SK-N-SH (cell line): ENCODE measurements around the gene ITGBL1.

ENCODE experiments used
- CTCF ChIP-seq: fragments of 200-600 bp; sonication (generic); IDR thresholded peaks from 2 replicates; pipeline ENCODE4 v1.6.1; 2017; ENCODE audit warnings: antibody characterized with exemption, mild to moderate bottlenecking, moderate library complexity
- EP300 ChIP-seq, 2 experiments: IDR thresholded peaks; 2 replicates each; pipeline versions ENCODE4 v1.4.0 to v1.6.1; 2012; ENCODE audit warnings: borderline replicate concordance in 1 of 2, low read depth in 1 of 2, low read length in 1 of 2
- JUND ChIP-seq: IDR thresholded peaks from 2 replicates; pipeline ENCODE4 v1.4.0; 2012
- MXI1 ChIP-seq: IDR thresholded peaks from 2 replicates; pipeline ENCODE4 v1.6.1; 2012; ENCODE audit warnings: mild to moderate bottlenecking, low read depth, low read length, improper control_type of control experiment
- POLR2AphosphoS5 ChIP-seq: IDR thresholded peaks from 2 replicates; pipeline ENCODE4 v1.6.1; 2012; ENCODE audit warnings: low read depth, low read length
- RFX5 ChIP-seq: IDR thresholded peaks from 2 replicates; pipeline ENCODE4 v1.6.1; 2012; ENCODE audit warnings: mild to moderate bottlenecking, improper control_type of control experiment, low read length
- SIN3A ChIP-seq: IDR thresholded peaks from 2 replicates; pipeline ENCODE4 v1.6.1; 2012; ENCODE audit warnings: low read depth, mild to moderate bottlenecking, low read length, moderate library complexity, borderline replicate concordance
- TAF1 ChIP-seq: IDR thresholded peaks from 2 replicates; pipeline ENCODE4 v1.6.1; 2012; ENCODE audit warnings: low read depth, mild to moderate bottlenecking, low read length, moderate library complexity, borderline replicate concordance
- USF2 ChIP-seq: fragments of 150-350 bp; IDR thresholded peaks from 2 replicates; pipeline ENCODE4 v1.6.1; 2017; ENCODE audit warnings: antibody characterized with exemption, low read length, low read depth, borderline replicate concordance

- TF ChIP-seq EP300 (IDR thresholded peaks at IDR 0.05; ENCODE audit: borderline replicate concordance in 1 of 2, low read depth in 1 of 2, low read length in 1 of 2) (no peak), RFX5 (no peak), SIN3A (no peak), USF2 (no peak), JUND (no peak), CTCF (no peak), POLR2AphosphoS5 (no peak), TAF1 (no peak), MXI1 (no peak)
These were observed 245.3 kb downstream of the ITGBL1 start for GRCh38 chr13:101697745-101698144.
